Peyer's patch (tissue), 4 donors: ENCODE measurements around the gene TARDBP. TPM values are rescaled to one million over a fixed set of nuclear protein-coding genes. Genes with fewer than 3 reads are reported as not detected.

ENCODE experiments used
- DNase-seq, 3 donors: peaks; one replicate each; pipeline ENCODE4 v3.0.0-alpha.2; 2017 to 2019
- H3K27ac ChIP-seq, 4 donors: fragments of 200-600 bp; sonication (generic); one replicate each; pipeline ENCODE4 v1.5.1; 2016 to 2019
- H3K27me3 ChIP-seq, 2 donors: fragments of 200-600 bp; sonication (generic); one replicate each; pipeline ENCODE4 v1.5.1; 2019
- H3K36me3 ChIP-seq, 3 donors: fragments of 200-600 bp; sonication (generic); one replicate each; pipeline ENCODE4 v1.5.1; 2016 to 2019
- H3K4me1 ChIP-seq, 4 donors: fragments of 200-600 bp; sonication (generic); one replicate each; pipeline ENCODE4 v1.5.1; 2016 to 2019
- H3K4me3 ChIP-seq, 4 donors: fragments of 200-600 bp; sonication (generic); 1 replicate in 3 of 4; 2 replicates in 1 of 4; pipeline ENCODE4 v1.5.1; 2016 to 2019; ENCODE audit warnings: mild to moderate bottlenecking in 1 of 4
- H3K9me3 ChIP-seq, 4 donors: fragments of 200-600 bp; sonication (generic); one replicate each; pipeline ENCODE4 v1.5.1; 2016 to 2019; ENCODE audit warnings: mild to moderate bottlenecking in 1 of 4
- POLR2A ChIP-seq, 2 donors: fragments of 450-650 bp; IDR thresholded peaks; one replicate each; pipeline ENCODE4 v1.5.1; 2017; ENCODE audit warnings: antibody characterized with exemption in 2 of 2, mild to moderate bottlenecking in 2 of 2, moderate library complexity in 2 of 2
- total RNA-seq, 4 donors: library from RNA; depleted of rRNA; stranded (reverse); fragments of >200 nt; gene quantifications; one replicate each; pipeline ENCODE4 v1.1.0, GENCODE V29; 2016
- TF ChIP-seq, protein P1 (sequence below), 6 experiments: fragments of 450-650 bp in 4 of 6; fragments of 200-600 bp in 2 of 6; sonication (generic) in 1 of 6; IDR thresholded peaks; one replicate each; pipeline ENCODE4 v1.5.1; 2017 to 2019; ENCODE audit warnings: antibody characterized with exemption in 6 of 6, mild to moderate bottlenecking in 3 of 6, moderate library complexity in 1 of 6

The TARDBP gene
- total RNA-seq, 4 donors from 2014 or later: 141 to 313 (median 167) TPM

DNA sequence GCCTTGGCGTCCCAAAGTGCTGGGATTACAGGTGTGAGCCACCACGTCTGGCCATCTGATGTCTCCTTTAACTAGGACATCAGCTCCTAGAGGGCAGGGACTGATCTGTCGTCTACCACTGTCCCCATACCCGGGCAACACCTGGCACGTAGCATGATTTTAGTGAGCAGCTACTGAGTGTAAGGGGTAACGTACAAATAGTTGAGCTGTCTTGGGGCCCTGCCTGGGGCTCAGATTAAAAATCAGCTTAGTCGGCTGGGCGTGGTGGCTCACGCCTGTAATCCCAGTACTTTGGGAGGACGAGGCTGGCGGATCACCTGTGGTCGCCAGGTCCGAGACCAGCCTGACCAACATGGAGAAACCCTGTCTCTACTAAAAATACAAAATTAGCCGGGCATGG lies 45.6 kb downstream of the TARDBP start:
- Histone ChIP-seq H3K4me3 (no peak overlapping the region), H3K27ac (no peak overlapping the region)
- TF ChIP-seq, protein P1, sequence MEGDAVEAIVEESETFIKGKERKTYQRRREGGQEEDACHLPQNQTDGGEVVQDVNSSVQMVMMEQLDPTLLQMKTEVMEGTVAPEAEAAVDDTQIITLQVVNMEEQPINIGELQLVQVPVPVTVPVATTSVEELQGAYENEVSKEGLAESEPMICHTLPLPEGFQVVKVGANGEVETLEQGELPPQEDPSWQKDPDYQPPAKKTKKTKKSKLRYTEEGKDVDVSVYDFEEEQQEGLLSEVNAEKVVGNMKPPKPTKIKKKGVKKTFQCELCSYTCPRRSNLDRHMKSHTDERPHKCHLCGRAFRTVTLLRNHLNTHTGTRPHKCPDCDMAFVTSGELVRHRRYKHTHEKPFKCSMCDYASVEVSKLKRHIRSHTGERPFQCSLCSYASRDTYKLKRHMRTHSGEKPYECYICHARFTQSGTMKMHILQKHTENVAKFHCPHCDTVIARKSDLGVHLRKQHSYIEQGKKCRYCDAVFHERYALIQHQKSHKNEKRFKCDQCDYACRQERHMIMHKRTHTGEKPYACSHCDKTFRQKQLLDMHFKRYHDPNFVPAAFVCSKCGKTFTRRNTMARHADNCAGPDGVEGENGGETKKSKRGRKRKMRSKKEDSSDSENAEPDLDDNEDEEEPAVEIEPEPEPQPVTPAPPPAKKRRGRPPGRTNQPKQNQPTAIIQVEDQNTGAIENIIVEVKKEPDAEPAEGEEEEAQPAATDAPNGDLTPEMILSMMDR (IDR thresholded peaks at IDR 0.05): no peak
- TF ChIP-seq POLR2A (IDR thresholded peaks at IDR 0.05): no peak

DNA sequence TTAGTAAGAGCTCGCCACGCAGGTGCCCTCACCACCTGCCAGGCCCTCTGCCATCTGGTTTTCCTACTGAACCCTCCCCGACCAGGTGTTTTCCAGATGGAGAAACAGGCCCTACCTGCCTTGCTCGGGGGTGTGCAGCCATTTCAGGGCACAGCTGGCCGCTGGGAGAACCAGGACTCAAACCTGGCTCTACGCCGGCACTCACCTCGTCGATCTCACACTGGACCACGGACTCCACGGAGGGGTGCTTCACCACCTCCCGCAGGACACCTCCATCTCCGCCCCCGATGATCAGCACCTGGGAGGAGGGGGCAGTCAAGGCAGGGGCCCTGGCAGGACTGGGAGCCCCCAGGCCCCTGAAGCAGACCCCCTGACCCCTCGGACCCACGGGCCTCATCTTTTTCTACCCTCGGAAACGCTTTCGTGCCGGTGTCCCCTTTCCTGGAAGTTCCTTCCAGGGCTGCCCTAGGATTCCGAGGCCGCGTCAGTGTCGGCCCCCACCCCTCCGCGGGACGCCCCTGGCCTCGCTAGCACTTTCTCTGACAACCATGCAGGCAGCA lies 46.2 kb downstream of the TARDBP start:
- no peaks in the 10 kb centered on the region for H3K9me3 ChIP-seq
- no peaks in the 10 kb centered on the region for H3K27me3 ChIP-seq
- H3K4me3 ChIP-seq: peak overlapping the region; percentile 90 to 99 (median 94)
- peak overlapping the region in 1 of 4 donors; percentile 81 for H3K27ac ChIP-seq
- DNase-seq: no peak
- H3K36me3 ChIP-seq: peaks cover 0 to 25% (median 0%) of the 10 kb centered on the region in 3 donors
- peaks cover 3 to 17% (median 13%) of the 10 kb centered on the region in 4 donors for H3K4me1 ChIP-seq
- TF ChIP-seq, protein P1 (IDR thresholded peaks at IDR 0.05): no peak
- TF ChIP-seq POLR2A (IDR thresholded peaks at IDR 0.05): no peak

More for the DNA sequence above, 45.6 kb downstream of the TARDBP start:
- Histone ChIP-seq H3K4me1 (peaks cover 3 to 17% (median 13%) of the 10 kb centered on the region in 4 donors), H3K36me3 (peaks cover 0 to 19% (median 0%) of the 10 kb centered on the region in 3 donors), H3K9me3 (no peaks in the 10 kb centered on the region), H3K27me3 (no peaks in the 10 kb centered on the region)
- no peak for DNase-seq

DNA sequence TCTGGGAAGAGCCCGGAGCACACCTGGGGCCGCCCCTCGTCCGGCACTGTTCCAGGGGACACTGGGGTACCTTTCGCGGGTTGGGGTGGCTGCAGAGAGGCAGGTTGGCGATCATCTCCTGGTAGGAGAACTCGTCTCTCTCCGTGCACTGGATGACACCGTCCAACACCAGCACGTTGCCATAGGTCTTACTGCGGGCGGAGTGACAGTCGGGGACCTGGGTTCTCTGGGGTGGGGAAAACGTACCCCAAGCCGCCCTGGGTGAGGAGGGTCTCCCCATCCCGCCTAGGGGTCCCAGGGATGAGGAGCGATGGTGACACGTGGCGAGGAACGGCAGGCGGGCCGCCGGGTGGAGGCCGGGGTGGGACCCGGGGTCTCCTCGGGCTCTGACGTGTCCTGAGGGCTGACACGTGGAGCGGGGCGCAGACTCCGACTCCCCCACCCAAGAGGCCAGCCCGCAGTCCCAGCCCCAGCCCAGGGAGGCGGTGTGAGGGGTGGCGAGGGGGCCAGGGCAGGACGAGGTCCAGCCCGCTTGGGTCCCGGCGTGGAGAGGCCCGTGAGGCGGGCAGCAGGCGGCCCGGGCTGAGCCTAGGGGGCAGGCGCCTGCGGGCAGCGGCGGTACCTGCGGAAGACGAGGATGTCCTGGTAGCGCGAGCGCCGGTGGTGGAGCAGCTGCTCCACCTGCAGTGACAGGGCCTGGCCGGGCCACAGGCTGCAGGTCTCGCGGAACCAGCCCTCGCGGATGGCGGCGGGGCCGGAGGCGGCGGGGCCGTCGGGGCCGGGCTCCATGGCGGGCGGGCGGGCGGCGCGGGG lies 46.9 kb downstream of the TARDBP start:
- Histone ChIP-seq H3K27me3 (no peaks in the 10 kb centered on the region), H3K36me3 (peaks cover 0 to 27% (median 0%) of the 10 kb centered on the region in 3 donors), H3K4me1 (peaks cover 3 to 17% (median 13%) of the 10 kb centered on the region in 4 donors), H3K27ac (peak overlapping the region in 3 of 4 donors; percentile 18 to 81 (median 64)), H3K4me3 (peak overlapping the region; percentile 90 to 99 (median 94)), H3K9me3 (no peaks in the 10 kb centered on the region)
- peak in 1 of 3 donors; percentile 21 for DNase-seq
- no peak for TF ChIP-seq POLR2A (IDR thresholded peaks at IDR 0.05)
- TF ChIP-seq, protein P1 (IDR thresholded peaks at IDR 0.05): no peak

DNA sequence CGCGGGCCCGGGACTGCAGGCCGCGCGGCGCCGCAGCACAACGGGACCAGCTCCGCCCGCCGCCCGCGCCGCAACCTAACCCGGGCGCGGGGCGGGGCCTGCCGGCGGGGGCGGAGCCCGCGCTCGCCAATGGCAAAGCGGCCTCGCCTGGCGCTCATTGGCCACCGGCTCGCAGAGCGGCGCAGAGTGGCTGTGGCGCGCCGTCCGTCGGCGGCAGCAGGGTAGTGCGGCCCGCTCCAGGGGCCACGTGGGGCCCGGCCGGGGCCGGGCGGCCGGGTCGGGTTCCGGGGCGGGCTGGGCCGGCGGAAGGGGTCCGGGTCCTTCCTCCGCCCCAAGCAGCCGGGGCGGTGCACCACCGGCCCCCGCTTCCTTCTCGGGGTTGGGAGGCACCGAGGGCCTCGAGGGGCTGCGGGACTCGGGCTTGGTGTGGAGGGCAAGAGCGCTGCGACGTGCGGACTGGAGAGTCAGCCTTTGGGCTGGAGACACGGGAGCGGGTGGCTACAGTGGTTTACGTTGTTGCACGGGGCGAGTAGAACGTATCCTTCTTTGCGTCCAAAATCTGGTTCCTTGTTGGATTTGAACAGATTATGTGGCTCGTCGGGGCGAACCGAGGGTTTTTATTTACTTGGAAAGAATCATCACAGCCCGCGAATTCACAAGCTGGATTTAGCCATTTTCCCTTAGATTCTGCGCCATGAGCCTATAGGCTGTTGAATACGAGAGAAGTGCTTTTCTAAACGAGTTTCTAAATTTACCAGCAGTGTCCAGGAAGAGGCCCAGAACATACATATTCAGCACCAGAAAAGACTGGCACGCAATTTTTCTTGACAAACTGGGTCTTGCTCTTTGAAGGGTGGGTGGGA lies 47.7 kb downstream of the TARDBP start, which contains the start of gene SRM:
Gene SRM, minus strand, starts transcription at position 51 of the 863 bp plus-strand sequence. CDS start 75 bp downstream, outside the sequence.
- Histone ChIP-seq H3K27ac (peak within 1 kb of the TSS; percentile 62 to 86 (median 70)), H3K36me3 (peaks cover 0 to 26% (median 0%) of the 10 kb centered on the region in 3 donors), H3K9me3 (no peaks in the 10 kb centered on the region), H3K4me3 (peak within 1 kb of the TSS; percentile 92 to 99 (median 96)), H3K27me3 (no peaks in the 10 kb centered on the region), H3K4me1 (peaks cover 3 to 17% (median 13%) of the 10 kb centered on the region in 4 donors)
- DNase-seq: peak; percentile 88 to 96 (median 95)
- TF ChIP-seq, protein P1 (IDR thresholded peaks at IDR 0.05): peak; percentile 51 to 88 (median 70)
- TF ChIP-seq POLR2A (IDR thresholded peaks at IDR 0.05): peak in 1 of 2 donors; percentile 53
